ENCODE measurements around the gene CDH2.

DNA sequence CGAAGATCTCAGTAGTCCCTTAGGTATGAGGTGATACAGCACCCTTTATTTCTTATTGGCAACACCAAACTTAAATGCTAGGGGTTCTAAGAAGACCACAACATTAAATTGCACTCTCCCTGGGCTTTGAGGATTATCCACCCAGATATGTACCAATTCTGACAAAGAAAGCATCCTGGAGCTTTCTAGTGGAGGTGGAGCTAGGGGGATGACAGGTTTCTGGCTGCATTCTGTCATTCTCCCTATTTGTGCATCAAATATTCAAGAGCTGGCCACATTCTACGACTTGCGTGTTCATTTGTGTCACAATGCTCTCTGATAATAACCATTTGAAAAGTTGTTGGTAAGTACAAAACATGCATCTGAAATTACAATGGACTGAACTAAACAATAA lies 111.1 kb downstream of the CDH2 start:
- TF ChIP-seq, protein P1, sequence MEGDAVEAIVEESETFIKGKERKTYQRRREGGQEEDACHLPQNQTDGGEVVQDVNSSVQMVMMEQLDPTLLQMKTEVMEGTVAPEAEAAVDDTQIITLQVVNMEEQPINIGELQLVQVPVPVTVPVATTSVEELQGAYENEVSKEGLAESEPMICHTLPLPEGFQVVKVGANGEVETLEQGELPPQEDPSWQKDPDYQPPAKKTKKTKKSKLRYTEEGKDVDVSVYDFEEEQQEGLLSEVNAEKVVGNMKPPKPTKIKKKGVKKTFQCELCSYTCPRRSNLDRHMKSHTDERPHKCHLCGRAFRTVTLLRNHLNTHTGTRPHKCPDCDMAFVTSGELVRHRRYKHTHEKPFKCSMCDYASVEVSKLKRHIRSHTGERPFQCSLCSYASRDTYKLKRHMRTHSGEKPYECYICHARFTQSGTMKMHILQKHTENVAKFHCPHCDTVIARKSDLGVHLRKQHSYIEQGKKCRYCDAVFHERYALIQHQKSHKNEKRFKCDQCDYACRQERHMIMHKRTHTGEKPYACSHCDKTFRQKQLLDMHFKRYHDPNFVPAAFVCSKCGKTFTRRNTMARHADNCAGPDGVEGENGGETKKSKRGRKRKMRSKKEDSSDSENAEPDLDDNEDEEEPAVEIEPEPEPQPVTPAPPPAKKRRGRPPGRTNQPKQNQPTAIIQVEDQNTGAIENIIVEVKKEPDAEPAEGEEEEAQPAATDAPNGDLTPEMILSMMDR (conservative IDR thresholded peaks at IDR 0.05 in 1 of 2, IDR thresholded peaks at IDR 0.05 in 1 of 2; ENCODE audit: low read depth in 1 of 2, low read length in 2 of 2): no peak
- TF ChIP-seq EZH2 (IDR thresholded peaks at IDR 0.05; ENCODE audit: low read length, missing control alignments): no peak
